GM18505 (cell line): ENCODE data around the gene USP4.
"Not testable (repeated sequence)": the region's sequence is repeated elsewhere in the genome, so short reads cannot be mapped to it uniquely, and the experiment has no call there.

Experiments
- ATAC-seq: cut with Tn5 transposase; IDR thresholded peaks from one replicate; pipeline ENCODE4 v1.9.1; 2021; ENCODE audit not compliant: unreplicated experiment
- POLR2A ChIP-seq: IDR thresholded peaks from 4 replicates; pipeline ENCODE4 v1.6.1; 2011; ENCODE audit warnings: borderline replicate concordance; ENCODE audit not compliant: insufficient read depth, insufficient read length; ENCODE audit errors: extremely low read depth

Gene USP4

DNA sequence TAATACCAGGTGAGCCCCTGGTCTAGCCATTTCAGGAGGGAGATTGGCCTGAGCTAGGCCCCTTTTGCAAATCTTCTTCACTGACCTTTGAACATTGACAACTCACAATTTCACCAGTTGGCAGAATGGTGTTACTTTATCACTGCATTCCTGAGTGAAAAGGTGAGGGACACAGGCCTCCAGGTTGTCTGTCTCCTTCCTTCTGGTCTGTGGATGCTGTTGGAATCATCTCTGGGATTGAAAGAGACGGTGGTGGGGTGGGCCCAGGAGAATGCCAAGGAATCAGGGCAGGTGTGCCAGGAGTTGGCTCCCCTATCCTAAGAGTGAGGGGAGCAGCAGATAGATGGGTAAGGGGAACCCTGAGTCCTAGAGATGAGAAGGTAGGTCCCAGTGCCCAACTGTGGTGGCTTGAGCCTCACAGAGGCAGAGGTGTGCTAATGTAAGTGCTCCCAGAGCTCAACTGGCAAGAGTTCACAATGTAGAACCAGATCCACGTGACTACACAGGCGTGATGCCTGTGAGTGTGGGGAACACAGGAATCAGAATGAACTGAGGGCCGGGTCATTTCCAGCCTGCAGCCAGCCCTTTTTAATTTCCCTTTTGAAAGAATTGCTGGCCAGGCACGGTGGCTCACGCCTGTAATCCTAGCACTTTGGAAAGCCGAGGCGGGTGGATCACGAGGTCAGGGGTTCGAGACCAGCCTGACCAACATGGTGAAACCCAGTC, 74.0 kb downstream of the USP4 start:
- no peak for ATAC-seq
- TF ChIP-seq POLR2A, result no peak

DNA sequence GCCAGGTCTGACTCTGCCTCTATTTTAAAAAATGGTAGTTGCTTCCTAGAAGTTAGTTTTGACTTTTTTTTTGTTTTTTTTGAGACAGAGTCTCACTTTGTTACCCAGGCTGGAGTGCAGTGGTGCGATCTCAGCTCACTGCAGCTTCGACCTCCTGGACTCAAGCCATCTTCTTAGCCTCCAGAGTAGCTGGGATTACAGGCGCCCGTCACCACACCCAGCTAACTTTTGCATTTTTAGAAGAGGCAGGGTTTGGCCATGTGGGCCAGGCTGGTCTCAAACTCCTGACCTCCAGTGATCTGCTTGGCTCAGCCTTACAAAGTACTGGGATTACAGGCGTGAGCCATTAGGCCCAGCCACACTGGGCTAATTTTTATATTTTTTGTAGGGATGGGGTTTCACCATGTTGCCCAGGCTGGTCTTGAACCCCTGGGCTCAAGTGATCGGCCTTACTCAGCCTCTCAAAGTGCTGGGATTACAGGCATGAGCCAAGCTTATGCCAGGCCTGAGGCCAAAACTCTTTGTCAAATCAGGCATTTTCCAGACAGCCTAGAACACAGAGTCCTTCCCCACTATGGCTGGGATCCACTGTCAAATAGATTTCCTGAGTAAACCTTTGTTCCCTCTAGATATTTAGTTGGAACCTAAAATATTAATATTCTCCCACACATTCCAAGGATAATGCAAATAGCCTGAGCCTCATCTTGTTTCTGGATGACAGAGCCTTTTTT, 76.5 kb downstream of the USP4 start:
- TF ChIP-seq POLR2A, result no peak
- ATAC-seq, result no peak

DNA sequence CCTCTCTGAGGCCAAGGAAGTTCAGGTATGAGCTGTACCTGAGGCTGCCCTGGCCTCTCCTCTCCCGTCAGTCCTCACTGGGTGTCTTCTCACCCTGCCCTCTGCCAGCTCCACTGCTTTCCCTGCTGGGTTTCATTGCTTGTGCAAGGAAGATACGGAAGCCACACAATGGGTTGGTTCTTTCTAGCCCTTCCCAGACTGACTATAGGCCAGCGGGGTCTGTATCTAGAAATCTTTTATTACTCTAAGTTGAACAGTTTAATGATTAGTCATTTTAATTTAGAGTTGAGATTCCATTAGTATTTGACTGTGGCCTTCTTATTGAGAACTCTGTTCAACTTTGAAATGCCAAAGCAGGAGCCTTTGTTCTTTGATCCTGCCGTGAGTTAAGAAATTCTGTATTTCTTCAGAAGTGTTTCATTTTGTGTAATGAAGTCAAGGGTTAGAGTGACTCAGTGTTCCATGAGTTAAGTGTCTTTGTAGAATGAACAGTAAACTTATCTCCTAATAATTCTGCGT, 79.0 kb downstream of the USP4 start:
- no peak for TF ChIP-seq POLR2A
- no peak for ATAC-seq

GRCh38 chr3:49257187-49257586, 82.7 kb downstream of the USP4 start:
- TF ChIP-seq POLR2A, result no peak
- no peak for ATAC-seq

- ATAC-seq, result no peak
- no peak for TF ChIP-seq POLR2A
Measured at GRCh38 chr3:49255718-49256511, 83.9 kb downstream of the USP4 start.

DNA sequence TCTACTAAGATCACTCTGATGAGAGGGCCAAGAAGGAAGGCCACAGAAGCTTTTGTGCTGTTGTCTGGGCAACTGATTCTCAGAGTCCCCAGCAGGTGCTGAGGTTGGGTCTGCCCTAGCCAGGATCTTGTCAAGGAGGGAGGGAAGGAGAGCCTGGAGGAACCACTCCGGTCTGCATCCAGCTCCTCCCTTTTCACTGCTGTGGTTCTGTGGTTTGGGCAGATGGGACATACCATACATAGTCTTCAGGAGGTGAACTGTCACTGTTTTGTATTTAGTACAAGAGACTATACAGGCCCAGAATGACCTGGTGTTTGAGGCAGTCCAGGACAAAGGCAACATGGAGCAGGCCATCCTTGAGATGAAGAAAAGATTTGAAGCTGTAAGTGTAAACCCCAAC, 84.7 kb downstream of the USP4 start:
- no peak for TF ChIP-seq POLR2A
- no peak for ATAC-seq

DNA sequence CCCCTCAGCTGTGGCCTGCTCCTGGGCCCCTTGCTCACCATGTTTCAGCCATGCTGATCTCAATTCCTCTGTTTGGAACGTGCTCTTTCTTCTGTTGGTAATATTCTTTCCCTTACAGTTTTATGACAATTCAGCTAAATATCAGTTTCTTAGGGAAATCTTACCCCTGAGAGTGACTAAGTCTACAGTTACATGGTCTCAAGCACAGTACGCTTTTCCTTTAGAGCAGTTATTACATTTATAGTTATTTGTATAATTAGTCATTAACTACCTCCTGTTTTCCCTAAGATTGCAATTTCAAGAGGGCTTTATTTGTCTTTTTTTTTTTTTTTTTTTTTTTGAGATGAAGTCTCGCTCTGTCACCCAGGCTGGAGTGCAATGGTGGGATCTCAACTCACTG, 86.3 kb downstream of the USP4 start:
- ATAC-seq, result no peak
- no peak for TF ChIP-seq POLR2A

- ATAC-seq, result no peak
- no peak for TF ChIP-seq POLR2A
Measured at GRCh38 chr3:49248840-49249227, 91.0 kb downstream of the USP4 start.

GRCh38 chr3:49244581-49245205, 95.2 kb downstream of the USP4 start:
- TF ChIP-seq POLR2A, result no peak
- ATAC-seq, result no peak

GRCh38 chr3:49240091-49240490, 99.8 kb downstream of the USP4 start:
- ATAC-seq, result not testable (repeated sequence)

DNA sequence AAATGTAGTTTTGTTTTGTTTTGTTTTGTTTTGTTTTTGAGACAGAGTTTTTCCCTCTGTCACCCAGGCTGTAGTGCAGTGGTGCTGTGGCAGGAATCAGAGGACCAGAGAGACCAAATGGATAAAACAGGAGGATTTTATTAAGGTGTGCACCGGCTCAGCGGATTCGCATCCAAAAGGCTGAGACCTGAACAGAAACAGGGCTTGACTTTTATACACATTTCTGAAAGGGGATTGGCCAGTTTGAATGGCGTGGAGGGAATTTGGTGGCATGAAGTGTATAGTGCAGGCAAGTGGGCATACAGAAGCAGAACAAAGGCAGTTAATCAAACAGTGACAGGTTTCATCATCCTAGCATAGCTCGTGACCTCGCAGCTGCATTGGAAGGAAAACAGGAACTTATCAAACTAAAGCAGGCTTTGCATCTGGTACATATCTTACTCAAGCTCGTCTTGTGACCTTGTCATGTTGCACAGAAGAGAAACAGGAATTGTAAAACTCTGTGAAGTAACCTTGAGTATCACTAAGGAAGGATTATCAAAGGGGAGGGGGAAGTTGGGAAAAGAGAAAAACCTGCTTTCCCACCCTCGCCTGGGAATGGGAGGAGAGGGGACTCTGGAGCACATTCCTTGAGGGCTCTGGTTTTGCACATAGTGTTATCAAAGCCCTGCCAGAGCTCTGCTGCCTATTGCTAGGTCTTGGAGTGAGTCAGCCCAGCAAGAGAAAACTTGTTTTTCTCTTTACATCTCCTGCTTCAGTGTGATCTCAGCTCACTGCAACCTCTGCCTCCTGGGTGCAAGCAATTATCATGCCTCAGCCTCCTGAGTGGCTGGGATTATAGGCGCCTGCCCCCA, 101.4 kb downstream of the USP4 start:
- TF ChIP-seq POLR2A, result no peak
- ATAC-seq, result no peak

- ATAC-seq, result no peak
Measured at GRCh38 chr3:49237344-49237743, 102.5 kb downstream of the USP4 start.

More at GRCh38 chr3:49237344-49237743, 102.5 kb downstream of the USP4 start:
- TF ChIP-seq POLR2A, result no peak
